ENCODE measurements around the gene AGBL5.

- TF ChIP-seq POLR2A (IDR thresholded peaks at IDR 0.05) (no peak), CTCF (IDR thresholded peaks at IDR 0.05) (no peak), EP300 (IDR thresholded peaks at IDR 0.05) (no peak)
Measured at GRCh38 chr2:27023740-27024139, 27.7 kb upstream of the AGBL5 start.

All from stomach (tissue), 4 donors.